K562 (cell line): Measurements from ENCODE around the gene SLC38A10. TPM values are rescaled to one million over a fixed set of nuclear protein-coding genes. Genes with fewer than 3 reads are reported as not detected.
A peak's percentile ranks its signal among the peaks of the same experiment; 100 is the strongest.

ENCODE experiments used
- AFF1 ChIP-seq, 2 experiments: fragments of 450-650 bp; IDR thresholded peaks; 2 replicates each; pipeline ENCODE4 v1.6.1; 2018; ENCODE audit warnings: mild to moderate bottlenecking in 2 of 2, low read depth in 1 of 2; ENCODE audit not compliant: partially characterized antibody in 2 of 2
- ARHGAP35 ChIP-seq: fragments of 450-650 bp; IDR thresholded peaks from 2 replicates; pipeline ENCODE4 v1.6.1; 2018; ENCODE audit not compliant: partially characterized antibody
- CBFB ChIP-seq: sonication (generic); formaldehyde crosslinking; IDR thresholded peaks from 2 replicates; pipeline ENCODE4 v1.4.0; 2020; ENCODE audit warnings: mild to moderate bottlenecking, missing genetic modification reagents
- MEIS2 ChIP-seq: fragments of 450-650 bp; IDR thresholded peaks from 2 replicates; pipeline ENCODE4 v1.6.1; 2014; ENCODE audit warnings: mild to moderate bottlenecking; ENCODE audit not compliant: partially characterized antibody
- NELFE ChIP-seq: IDR thresholded peaks from 2 replicates; pipeline ENCODE4 v1.6.1; 2011; ENCODE audit warnings: mild to moderate bottlenecking; ENCODE audit not compliant: insufficient read depth, insufficient read length
- PHTF2 ChIP-seq: fragments of 250-450 bp; sonication (Bioruptor Pico); IDR thresholded peaks from 2 replicates; pipeline ENCODE4 v1.5.0; 2021; ENCODE audit warnings: mild to moderate bottlenecking
- PREB ChIP-seq: sonication (generic); formaldehyde crosslinking; IDR thresholded peaks from 2 replicates; pipeline ENCODE4 v1.8.1; 2023; ENCODE audit warnings: mild to moderate bottlenecking, missing genetic modification reagents
- RFX1 ChIP-seq: fragments of 450-650 bp; IDR thresholded peaks from 2 replicates; pipeline ENCODE4 v1.6.1; 2016; ENCODE audit warnings: mild to moderate bottlenecking, moderate library complexity
- SMAD4 ChIP-seq: fragments of 250-450 bp; sonication (Bioruptor Pico); conservative IDR thresholded peaks from 2 replicates; pipeline ENCODE4 v1.8.0; 2021; ENCODE audit warnings: inconsistent platforms, mild to moderate bottlenecking, moderate library complexity
- SMARCE1 ChIP-seq: fragments of 450-650 bp; IDR thresholded peaks from 2 replicates; pipeline ENCODE4 v1.7.1; 2016; ENCODE audit warnings: mild to moderate bottlenecking
- SP1 ChIP-seq: sonication (generic); formaldehyde crosslinking; IDR thresholded peaks from 2 replicates; pipeline ENCODE4 v1.8.1; 2022; ENCODE audit warnings: mild to moderate bottlenecking, missing genetic modification reagents
- SUPT5H ChIP-seq: fragments of 450-650 bp; IDR thresholded peaks from 2 replicates; pipeline ENCODE4 v1.6.1; 2016
- TBL1XR1 ChIP-seq, 2 experiments: IDR thresholded peaks; 2 replicates each; pipeline ENCODE4 v1.6.1; 2012; ENCODE audit warnings: improper control_type of control experiment in 2 of 2, low read length in 2 of 2, mild to moderate bottlenecking in 1 of 2
- TOE1 ChIP-seq, 2 experiments: fragments of 450-650 bp in 1 of 2; sonication (generic) in 1 of 2; formaldehyde crosslinking in 1 of 2; IDR thresholded peaks; 2 replicates each; pipeline versions ENCODE4 v1.7.1 to v1.8.0; 2016 to 2022; ENCODE audit warnings: borderline replicate concordance in 2 of 2, mild to moderate bottlenecking in 2 of 2, antibody characterized with exemption in 1 of 2, inconsistent platforms in 1 of 2, low read depth in 1 of 2, missing genetic modification reagents in 1 of 2, moderate library complexity in 1 of 2
- ZFP30 ChIP-seq: fragments of 250-450 bp; sonication (Bioruptor Pico); IDR thresholded peaks from 2 replicates; pipeline ENCODE4 v1.8.0; 2022; ENCODE audit warnings: moderate library complexity, mild to moderate bottlenecking, inconsistent platforms, borderline replicate concordance
- ZNF592 ChIP-seq: fragments of 450-650 bp; IDR thresholded peaks from 2 replicates; pipeline ENCODE4 v1.6.1; 2017; ENCODE audit warnings: antibody characterized with exemption, mild to moderate bottlenecking
- polyA plus RNA-seq, 8 experiments: library from polyadenylated mRNA; depleted of rRNA in 4 of 8; stranded (reverse) in 5 of 8; unstranded in 3 of 8; fragments of >200 nt; fragmentation: Nextera tagmentation in 2 of 8; fragmentation: Illumina TruSeq in 1 of 8; extraction: Ambion mirVana in 2 of 8; extraction: Trizol in 1 of 8; gene quantifications; 2 replicates each; pipeline versions ENCODE4 v1.2.1 to v1.2.3, GENCODE V29; 2011 to 2014; ENCODE audit warnings: inconsistent platforms in 1 of 8, missing spikeins in 1 of 8
- total RNA-seq, 7 experiments: library from RNA; depleted of rRNA in 6 of 7; stranded (reverse); fragments of >200 nt in 6 of 7; fragmentation: Illumina TruSeq in 2 of 7; extraction: Trizol in 2 of 7; gene quantifications; 2 replicates each; pipeline versions ENCODE4 v1.2.1 to v1.2.3, GENCODE V29; 2011 to 2021; ENCODE audit warnings: low replicate concordance in 1 of 7

SLC38A10 gene
- total and polyA plus RNA-seq, 9 of the 15 experiments (the other 6 are each of a cell fraction or from before 2014, with no cell fraction given): 0.45 to 54.2 (median 13.8) TPM

- TF ChIP-seq AFF1 (IDR thresholded peaks at IDR 0.05; ENCODE audit: low read depth in 1 of 2, partially characterized antibody in 2 of 2) (no peak), PHTF2 (CRISPR knock-in tag) (no peak), SP1 (no peak), ZFP30 (CRISPR knock-in tag) (no peak), PREB (CRISPR knock-in tag) (no peak), RFX1 (no peak), MEIS2 (no peak), CBFB (no peak), ZNF592 (0 out of 2 replicates have a peak, but pooled peaks have one; percentile 48), SMAD4 (CRISPR knock-in tag) (peak; percentile 60; the same call in 1 of the 2 replicates), SMARCE1 (no peak), SUPT5H (no peak), ARHGAP35 (no peak), TBL1XR1 (IDR thresholded peaks at IDR 0.05; ENCODE audit: low read length in 2 of 2) (no peak), NELFE (no peak), TOE1 (IDR thresholded peaks at IDR 0.05; ENCODE audit: borderline replicate concordance) (no peak), TOE1 (CRISPR knock-in tag; IDR thresholded peaks at IDR 0.05; ENCODE audit: borderline replicate concordance, low read depth) (no peak)
These were observed 15.0 kb upstream of the SLC38A10 start (continued) for GRCh38 chr17:81309859-81310839.
